ELF-1 (cell line): ENCODE results near the gene TMEM106C.
A peak's percentile ranks its signal among the peaks of the same experiment; 100 is the strongest.

Experiments used
- DNase-seq: peaks from one replicate; pipeline ENCODE4 v3.0.0-alpha.2; 2016; ENCODE audit warnings: low read depth, low spot score

Gene TMEM106C

DNA sequence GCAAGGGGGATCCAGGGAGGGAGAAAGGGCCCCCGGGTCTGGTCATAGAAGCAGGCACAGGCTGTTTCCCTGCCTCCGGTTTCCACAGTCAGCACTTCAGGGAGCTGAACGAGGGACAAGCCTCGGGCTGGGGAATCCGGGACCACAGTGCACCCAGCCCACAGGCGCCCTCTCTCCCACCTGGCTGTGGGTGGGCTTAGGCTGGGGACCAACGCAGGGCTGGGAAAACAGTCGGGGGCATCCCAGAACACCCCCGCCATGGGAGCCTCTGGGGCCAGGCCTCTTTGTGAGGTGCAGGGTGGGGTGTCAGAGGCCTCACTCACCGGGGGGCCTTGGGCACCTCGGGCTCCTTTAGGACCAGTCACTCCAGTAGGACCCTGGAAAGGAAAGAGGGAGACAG is 16.3 kb downstream of the TMEM106C start:
- no peak for DNase-seq

DNA sequence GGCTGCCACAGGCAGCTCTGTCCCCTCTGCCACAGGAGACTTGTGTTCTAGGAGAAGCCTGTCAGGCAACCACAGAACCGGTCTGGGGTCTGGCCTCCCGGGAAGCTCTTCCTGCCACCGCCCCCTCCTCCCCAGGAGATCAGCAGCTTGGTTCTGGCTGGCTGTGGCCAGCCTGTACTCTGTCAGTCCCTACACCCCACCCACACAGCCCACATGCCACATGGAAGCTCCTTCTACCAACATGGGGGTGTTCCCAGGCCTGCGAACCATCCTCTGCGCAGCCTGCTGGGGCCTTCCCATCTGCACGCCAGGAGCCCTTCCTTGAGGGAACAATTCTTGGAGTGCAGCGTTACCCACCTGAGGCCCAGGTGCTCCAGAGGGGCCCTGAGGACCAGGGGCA is 16.8 kb downstream of the TMEM106C start:
- DNase-seq: peak; percentile 23

DNA sequence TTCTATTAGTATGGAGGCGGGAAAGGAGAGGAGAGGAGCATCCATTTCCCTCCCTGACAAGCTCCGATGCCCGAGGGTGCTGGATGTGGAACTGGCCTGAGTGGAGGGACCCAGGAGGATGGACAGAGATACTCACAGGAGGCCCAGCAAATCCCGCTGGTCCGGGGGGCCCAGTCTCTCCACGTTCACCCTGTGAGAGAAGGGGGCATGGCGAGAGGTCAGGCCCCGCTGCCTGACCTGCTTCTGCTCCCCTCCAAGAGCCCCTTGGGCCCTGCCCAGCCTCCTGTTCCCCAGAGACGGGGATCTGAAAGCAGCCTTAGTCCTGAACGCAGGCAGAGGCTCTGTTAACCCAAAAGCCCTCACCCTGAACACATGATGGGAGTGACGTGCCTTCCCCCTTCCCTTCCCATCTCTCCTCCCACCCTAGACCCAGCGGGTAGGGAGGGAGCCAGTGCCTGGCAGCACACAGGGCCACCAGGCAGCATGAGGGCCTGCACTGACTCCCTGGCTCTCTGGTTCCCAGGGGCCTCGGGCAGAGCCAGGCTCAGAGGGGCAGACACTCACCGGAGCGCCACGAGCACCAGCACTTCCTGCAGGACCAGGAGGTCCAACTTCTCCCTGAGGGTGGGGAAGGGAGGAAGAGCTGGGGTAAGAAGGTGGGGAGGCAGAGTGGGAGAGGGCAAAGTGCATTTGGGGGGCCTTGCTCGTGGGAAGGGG is 17.5 kb downstream of the TMEM106C start:
- DNase-seq: no peak

DNA sequence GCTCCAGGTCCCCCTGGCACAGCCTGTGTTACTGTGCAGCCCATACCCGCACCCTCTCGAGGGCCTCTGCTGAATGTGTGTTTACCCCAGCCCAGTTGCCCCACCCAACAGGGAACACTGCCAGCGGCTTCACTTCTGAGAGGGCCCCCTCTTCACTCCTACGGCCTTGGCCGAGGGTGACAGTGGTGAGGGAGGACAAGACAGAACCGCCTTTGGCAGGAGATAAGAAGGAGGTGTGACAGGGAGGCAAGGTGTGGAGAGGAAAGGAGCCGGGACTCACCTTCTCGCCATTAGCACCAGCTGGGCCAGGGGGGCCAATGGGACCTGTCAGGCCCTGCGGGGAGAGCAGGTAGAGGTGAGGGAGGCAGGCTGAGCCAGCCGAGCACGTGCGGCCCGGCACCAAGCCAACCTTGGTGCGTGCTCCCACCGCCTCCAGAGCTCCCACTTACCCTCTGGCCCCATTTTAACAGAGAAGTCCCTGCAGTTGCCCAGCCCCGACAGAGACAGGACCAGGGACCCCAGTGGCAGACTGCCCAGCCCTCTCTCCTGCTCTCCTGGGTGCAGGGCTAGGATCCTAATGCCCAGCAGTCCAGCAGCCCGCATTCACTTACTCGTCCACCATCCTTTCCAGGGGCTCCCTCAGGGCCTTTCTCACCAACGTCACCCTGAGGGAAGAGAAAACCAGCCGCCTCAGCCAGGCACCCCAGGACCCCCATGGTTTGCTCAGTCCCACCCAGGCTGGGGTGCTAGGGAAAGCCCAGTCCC is 18.3 kb downstream of the TMEM106C start:
- DNase-seq: no peak

DNA sequence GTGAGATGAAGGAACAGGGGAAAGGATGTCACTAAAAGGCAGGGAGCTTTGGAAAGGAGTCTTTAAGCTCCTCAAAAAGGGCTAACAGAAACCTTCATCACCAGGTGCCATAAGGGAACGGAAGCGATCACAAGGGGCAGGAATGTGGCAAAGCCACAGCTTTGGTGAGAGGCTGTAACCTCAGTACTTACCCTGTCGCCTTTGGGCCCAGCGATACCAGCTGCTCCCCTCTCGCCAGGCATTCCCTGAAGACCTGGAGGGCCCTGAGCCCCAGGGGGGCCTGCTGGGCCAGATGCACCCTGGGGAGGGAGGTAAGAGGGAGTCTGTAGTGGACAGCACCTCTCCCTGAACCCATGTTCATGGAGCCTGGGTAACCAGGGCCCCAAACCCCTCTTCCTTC is 18.9 kb downstream of the TMEM106C start:
- DNase-seq: no peak

DNA sequence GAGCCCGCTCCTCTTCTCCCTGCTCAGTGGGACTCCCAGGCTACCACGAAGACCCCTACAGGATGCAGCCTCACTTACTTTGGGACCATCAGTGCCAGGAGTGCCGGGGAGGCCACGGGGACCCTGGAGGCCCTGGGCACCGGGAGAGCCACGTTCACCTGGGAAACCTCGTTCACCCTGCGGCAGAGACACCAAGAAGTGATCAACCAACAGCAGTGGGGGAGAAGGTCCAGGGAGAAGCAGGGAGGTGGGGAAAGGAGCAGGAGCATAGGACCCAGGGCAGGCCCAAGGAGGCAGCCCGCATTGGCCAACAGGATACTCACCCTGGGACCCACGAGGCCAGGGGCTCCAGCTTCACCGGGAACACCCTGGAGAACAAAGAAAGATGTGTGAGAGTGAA is 19.4 kb downstream of the TMEM106C start:
- no peak for DNase-seq

DNA sequence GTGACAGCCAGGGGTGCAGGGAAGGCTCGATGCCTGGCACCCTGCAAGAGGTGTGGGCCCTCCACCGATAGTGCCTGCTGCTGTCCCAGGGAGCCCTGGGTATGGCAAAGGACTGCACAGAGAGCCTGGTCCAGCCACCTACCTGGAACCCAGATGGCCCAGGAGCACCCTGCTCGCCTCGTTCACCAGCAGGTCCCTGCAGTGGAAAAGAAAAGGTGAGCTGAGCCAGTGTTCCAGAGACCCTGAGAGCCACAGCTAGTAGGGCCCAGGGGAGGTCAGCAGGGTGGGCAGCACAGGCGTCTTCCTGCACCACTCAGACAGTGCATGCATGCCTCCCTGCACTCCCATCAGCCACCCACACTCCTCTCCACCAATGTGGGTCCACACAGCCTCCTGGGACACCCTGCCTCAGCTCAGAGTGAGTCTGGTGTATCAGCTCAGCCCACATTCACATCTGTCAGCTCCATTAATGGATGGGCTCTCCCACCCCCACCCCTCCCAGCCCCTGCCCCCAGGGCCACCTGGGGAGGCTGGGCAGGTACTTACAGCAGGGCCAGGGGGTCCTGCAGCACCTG is 20.2 kb downstream of the TMEM106C start:
- no peak for DNase-seq

DNA sequence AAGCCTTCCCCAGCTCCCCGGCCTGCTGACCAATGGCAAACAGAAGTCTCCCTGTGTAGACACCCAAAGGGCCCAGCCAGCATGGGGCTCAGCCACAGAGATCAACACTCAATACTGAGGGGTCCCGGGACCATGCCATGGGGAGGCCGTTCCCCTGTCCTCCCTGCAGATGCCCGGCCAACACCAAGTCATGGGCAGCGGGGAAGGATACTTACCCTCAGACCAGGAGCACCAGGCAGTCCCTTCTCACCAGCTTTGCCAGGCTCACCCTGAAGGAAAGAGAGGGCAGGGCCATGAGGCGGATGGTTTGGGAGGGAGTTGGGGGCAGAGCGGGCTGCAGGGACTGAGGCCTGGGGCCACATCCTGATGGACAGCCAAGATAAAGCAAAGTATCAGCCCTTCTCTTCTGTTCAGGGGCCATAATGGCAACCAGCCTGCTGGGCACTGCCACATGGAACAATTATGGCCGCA is 21.0 kb downstream of the TMEM106C start:
- no peak for DNase-seq

DNA sequence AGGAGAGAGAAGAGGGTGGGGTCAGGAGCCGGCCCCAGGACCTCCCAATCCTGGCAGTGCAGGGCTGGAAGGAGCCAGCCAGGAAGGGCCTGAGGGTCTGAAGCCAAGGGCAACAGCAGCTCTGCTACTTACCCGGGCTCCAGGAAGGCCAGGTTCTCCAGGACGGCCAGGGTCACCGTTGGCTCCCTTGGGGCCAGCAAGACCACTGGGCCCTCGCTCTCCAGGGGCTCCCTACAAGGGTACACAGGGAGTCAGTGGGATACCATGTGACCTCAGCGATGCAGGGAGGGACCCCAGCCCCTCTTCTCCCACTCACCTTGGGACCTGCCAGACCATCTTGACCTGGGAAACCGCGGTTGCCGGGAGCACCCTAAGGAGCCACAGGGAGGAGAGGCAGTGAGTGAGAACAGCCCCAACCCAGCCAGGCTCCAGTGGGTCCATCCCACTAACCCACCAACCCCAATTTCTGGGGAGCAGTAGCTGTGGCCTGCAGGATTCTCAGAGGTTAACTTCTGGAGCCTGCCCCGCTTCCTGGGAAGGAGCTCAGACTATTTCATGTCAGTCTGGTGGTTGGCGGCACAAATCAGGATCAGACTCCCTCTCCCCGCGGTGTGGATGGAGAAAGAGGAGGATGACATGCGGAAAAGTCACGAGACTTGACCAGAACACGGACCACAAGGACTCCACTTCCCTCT is 22.3 kb downstream of the TMEM106C start:
- DNase-seq: no peak

DNA sequence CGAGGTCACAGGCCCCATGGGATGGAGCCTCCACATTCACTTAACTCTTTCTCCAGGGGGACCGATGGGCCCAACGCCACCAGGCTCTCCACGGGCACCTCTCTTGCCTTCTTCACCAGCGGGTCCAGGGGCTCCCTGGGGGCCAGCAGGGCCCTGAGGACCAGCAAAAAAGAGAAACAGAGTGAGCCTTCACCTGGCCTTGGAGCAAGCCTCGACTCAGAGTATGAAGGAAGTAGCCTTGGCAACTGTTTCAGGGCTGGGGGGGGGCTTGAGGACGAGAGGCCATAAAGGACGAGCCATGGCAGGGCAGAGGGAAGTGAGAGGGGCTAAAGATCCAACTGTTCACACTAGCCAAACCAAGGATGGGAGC is 22.9 kb downstream of the TMEM106C start:
- no peak for DNase-seq

DNA sequence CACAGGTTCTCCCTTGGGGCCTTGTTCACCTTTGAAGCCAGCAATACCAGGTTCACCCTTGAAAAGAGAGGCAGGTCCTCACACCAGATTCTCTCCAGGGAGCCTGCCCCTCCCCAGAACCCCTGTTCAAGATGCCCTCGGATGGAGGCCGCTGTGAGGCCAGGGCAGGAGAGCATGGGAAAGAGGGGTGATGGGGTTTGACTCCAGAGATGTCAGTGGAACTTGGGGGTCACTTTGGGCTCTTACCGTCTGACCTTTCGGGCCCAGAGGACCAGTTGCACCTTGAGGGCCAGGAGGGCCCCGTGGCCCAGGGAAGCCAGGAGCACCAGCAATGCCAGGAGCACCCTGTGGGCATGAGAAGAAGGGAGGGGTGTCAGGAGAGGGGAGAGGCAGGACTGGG is 23.4 kb downstream of the TMEM106C start:
- no peak for DNase-seq

DNA sequence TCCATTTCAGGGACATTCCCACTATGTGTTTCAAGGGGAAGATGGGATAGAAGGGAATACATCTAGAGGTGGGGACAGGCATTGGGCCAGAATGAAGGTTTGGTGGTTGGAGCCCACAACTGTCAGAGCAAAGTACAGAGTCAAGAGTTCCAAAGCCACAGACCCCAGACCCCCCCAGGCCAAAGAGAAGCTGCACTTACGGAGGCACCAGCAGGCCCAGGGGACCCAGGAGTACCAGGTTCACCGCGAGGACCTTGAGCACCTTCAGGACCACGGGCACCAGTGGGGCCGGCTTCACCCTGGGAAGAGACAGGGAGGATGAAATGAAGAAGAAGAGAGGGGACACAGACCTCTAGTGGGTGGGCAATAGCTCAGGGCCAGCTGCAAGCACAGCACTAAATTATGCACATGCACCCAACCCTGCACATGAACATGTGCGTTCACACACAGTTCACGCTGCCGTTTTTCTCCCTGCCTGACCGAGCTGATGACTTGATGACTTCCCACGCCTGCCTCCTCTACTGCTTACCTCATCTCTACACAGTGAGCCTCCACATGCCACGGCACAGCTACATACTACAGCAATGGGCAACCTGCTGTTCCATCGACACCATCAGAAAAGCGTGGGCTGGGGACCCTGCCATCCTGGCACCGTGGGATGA is 24.1 kb downstream of the TMEM106C start:
- DNase-seq: no peak

DNA sequence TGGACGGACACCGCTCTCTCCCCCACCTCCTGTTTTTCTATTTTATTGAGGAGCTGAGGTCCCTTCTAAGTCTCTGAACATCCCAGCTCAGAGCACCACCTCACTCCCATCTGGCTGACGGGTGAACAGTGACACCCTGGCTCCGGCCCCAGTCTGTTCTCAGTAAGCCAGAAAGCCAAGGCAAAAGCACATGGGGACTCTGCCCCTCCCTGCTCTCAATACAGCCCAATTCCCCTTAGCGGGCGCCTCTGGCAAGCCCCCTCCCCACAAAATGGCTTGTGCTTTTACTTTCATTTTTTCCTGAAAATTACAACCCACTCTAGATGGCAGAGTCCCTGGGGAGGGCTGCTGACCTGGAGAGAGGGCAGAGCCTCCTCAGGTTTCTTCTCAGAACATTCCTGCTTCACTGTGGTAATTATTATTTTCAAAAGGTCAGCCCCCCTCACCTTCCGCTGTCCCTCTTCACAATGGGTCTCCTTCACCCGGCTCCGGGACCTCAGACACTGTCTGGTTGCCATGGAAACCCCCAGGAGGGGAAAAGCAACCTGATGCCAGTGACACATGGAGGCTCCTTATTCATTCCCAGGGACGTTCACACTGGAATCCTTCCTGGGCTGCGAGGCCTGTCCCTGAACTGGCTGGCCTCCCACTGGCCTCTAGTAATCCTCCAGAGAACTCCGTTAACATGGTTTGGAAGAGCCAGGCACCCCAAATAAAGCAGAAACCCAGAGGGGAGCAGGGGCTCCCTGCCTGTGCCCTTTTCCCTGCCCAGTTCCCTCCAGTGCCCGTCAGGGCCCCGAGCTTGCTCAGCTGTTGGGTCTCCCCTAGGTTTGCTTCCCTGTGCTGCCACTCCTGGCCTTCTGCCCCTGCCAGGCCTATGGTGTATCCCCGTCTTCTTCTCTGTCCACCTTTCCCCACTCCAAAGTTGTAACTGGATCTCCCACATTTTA is 25.0 kb downstream of the TMEM106C start:
- peak; percentile 46 for DNase-seq

DNA sequence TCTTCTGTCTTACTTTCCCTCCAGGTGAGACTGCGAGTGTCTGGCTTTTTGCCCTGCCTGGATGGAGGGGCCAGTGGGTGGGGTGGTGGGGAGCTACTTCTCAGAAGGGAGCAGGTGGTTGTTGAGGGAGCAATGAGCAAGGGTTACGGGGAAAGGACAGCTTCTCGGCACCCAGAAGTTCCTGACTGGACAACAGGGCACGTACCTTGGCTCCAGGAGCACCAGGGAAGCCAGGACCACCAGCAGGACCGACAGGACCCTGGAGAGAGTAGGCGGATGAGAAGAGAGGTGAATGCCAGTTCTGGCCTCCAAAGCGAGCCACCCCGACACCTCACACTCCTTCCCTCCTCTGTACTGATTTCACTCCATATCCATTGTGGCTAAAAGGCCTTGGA is 25.6 kb downstream of the TMEM106C start:
- DNase-seq: no peak

DNA sequence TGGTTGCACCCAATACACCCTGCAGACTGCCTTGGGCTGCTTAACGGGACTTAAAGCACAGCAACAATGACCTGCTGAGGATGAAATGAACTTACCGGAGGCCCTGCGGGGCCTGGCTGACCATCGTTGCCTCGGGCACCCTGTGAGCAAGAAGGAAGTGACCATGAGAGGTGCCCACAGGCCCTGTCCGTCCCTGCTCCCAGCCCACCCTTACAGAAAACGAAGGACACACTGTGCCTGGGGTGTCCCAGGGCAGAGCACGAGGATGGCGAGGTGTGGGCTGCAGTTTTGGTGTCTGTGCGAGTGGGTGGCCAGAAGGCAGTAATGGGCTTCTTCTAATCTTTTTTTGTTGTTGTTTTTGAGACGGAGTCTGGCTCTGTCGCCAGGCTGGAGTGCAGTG is 26.3 kb downstream of the TMEM106C start:
- no peak for DNase-seq

DNA sequence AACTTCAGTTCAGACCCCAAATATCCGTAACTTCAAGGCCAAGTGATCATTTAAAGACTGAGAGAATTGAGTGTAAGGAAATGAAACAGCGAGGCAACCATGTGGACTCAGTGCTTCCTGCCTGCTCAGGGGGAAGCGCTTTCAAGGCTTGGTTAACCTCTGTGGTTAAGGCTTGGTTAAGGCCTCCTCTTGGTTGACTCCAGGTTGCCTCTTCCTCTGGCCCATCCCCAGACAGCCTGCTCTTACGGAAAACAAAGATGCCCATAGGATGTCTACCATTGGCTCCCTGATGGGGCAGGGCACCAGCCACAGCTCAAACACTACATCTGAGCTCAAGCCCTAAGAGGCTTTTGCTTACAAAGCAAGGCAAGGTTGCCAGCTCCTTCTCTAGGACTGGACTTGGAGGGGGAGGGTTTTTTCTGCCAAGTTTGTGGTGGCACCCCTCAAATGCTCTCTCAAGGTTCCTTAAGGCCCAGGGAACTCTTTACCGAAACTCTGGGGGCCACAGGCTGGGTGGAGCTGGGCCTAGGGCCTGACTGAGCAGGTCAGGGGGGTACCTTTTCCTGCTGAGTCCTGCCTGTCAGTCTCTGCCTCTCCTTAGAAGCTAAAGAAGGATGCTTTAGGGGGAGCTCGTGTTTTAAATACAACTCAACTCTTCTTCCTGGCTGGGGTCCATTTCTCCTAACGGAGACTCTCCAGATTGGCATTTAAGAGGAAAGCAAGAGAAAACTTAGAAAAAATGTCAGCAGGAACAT is 27.1 kb downstream of the TMEM106C start:
- no peak for DNase-seq

DNA sequence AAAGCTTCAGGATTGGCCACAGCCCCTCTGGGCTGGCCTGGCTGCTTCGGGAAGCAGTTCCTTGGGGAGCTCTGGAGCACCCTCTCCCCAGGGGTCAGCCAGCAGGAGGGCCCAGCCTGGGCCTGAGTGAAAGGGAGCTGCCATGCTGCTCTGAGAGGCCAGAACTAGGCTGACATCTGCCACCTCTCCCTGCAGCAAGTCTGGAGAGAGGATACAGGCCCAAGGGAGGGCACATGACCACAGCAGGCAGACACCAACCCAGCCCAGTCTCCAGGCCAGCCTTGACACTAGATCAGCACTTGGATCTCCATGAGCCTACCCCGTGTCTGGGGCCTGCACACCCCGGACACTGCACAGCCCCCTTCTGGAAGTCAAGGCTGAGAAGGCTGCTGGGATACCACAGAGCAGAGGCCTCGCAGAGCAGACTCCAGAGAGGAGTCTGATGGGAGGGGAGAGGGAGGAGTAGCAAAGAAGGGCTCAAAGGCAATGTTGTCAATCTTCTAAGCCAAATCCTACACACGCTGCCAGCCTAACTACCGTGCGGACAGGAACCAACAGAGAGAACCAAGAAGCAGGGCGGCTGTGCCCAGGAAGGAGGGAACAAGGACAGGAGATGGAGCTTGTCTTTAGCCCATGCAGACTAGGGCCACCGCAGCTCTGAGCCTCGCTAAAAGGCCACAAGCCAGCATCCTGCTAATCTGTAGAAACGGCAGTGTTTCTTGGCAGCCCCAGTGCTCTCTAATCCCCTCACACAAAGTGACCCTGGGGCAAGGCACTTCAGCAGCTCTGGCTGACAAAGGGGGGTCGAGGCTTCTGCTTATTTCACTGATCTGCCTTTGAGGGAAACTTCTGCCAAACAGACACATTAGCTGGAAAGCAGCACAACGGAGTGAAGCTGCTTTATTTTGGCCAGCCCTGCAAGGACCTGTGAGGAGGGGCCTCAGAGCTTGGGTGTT is 28.0 kb downstream of the TMEM106C start:
- DNase-seq: peak; percentile 24

DNA sequence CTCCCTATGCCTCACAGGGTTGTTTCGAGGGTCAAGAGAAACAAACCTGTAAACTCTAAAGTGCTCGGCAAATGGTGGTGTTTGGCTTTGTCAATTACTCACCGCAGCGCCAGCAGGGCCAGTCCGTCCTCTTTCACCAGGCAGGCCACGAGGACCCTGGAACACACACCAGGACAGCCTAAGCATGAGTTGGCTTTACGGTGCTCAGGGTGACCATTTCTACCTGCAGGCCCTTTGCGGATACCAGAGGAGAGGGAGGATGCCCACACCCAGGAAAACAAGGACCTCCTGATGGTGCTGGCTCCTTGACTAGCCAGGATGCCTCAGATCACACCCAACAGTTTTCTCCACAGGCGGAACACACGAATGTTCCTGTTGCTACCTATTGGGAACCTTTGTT is 29.4 kb downstream of the TMEM106C start:
- no peak for DNase-seq

DNA sequence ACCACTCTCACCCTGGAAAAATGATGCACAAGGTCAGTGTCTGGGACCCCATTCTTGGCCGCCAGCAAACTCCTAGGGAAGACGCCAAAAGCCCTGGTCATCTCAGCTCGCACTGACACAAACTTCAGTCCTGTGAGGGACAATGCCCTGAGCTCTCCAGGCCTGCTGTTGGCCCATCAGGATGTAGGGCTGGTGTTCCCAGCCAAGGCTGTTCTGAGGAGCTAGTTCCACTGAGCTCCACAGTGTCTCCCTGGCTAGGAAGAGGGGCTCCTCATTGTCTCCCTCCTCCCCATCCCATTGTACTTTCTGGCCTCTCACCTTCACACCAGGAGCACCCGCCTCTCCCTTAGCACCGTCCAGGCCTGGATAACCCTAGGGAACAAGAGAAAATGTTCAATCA is 30.1 kb downstream of the TMEM106C start:
- DNase-seq: no peak
